ENCODE data around the gene L2HGDH. TPM values are rescaled to one million over a fixed set of nuclear protein-coding genes. Genes with fewer than 3 reads are reported as not detected.

The L2HGDH gene
- total and polyA plus RNA-seq, 9 of the 15 experiments (the other 6 are each of a cell fraction or from before 2014, with no cell fraction given), result 1.7 to 16.1 (median 10.5) TPM

- TF ChIP-seq ZBTB40 (IDR thresholded peaks at IDR 0.05), result peak; percentile 59
- TF ChIP-seq ZBTB40 (CRISPR knock-in tag; IDR thresholded peaks at IDR 0.05), result no peak
Measured at GRCh38 chr14:50225974-50226297, 86.1 kb downstream of the L2HGDH start (continued).
